GM12891 (cell line): ENCODE measurements around the gene MED12L.

Source experiments
- DNase-seq: peaks from one replicate; pipeline ENCODE4 v3.0.0; 2011; ENCODE audit warnings: low spot score; ENCODE audit not compliant: insufficient read length
- FAIRE-seq: peaks from 2 replicates; lab custom pipeline; 2011; peaks lifted over from hg19 to GRCh38; lab: Jason Lieb, UNC
- PAX5 ChIP-seq: IDR thresholded peaks from 2 replicates; pipeline ENCODE4 v1.6.1; 2011; ENCODE audit warnings: low read length, moderate library complexity, mild to moderate bottlenecking; ENCODE audit not compliant: insufficient read depth, severe bottlenecking
- POLR2A ChIP-seq: IDR thresholded peaks from 2 replicates; pipeline ENCODE4 v1.6.1; 2011; ENCODE audit warnings: low read depth, low read length, control low read depth
- POLR2AphosphoS5 ChIP-seq: IDR thresholded peaks from 2 replicates; pipeline ENCODE4 v1.6.1; 2011; ENCODE audit warnings: low read depth, low read length, control low read depth
- POU2F2 ChIP-seq: IDR thresholded peaks from 2 replicates; pipeline ENCODE4 v1.6.1; 2011; ENCODE audit warnings: low read depth, mild to moderate bottlenecking, control low read depth, low read length, moderate library complexity
- SPI1 ChIP-seq: IDR thresholded peaks from 2 replicates; pipeline ENCODE4 v1.6.1; 2011; ENCODE audit warnings: low read depth, low read length, control low read depth
- TAF1 ChIP-seq: IDR thresholded peaks from 2 replicates; pipeline ENCODE4 v1.6.1; 2011; ENCODE audit warnings: low read depth, low read length, control low read depth

The MED12L gene

DNA sequence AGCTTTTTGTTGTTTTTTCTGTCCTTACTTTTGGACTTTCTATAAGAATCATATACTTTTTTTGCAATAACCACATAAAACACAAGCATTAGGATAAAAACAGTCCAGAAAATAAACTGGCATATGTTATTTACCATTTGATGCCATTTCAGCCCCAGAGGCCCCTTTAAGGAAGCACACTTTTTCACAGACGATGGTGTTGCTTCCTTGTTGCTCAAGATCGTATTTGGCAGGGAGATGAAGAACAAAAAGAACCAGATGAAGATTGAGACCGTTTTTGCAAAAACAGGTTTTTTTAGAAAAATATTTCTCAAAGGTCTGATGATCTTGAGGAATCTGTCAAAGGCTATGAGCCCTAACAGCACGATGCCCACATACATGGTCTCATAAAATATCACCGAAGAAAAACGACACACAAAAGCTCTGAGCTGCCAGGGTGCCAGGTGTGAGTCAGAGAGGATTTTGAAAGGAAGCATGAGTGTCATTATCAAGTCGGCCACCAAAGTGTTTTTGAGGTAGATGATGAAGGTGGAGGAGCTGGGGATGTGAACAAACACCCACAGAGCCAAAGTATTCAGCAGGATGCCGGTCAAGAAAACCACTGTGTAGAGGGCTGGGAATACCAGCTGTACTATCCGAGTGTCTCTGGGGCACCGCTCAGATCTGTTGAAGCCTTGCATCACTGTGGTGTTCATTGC, 243.0 kb downstream of the MED12L start:
- no peak for DNase-seq
- no peak for FAIRE-seq
- no peak for TF ChIP-seq POLR2A

DNA sequence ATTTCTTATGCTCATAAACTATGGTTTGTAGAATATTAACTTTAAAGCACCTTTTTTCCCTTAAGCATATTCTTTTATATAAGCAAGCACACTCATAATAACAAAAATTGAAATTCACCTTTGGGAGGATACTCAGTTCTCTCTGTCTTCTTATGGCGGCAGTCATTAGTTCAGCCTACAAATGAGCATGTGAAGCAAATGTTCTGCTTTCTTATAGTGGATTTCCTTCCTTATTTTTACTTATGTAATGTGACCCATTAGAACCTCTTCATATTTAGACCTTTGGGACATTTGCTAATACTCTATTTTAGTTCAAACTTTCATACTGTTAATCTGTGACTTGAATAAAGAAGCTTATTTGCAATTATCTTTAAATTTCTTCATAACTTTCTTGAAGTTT, 243.9 kb downstream of the MED12L start, which contains the start of gene P2RY13:
P2RY13 (minus strand) TSS at position 187 of the 400 bp plus-strand sequence; CDS start at position 166, 21 bp downstream.
- no peak for TF ChIP-seq POLR2AphosphoS5
- TF ChIP-seq SPI1 = no peak
- no peak for FAIRE-seq
- DNase-seq = no peak

DNA sequence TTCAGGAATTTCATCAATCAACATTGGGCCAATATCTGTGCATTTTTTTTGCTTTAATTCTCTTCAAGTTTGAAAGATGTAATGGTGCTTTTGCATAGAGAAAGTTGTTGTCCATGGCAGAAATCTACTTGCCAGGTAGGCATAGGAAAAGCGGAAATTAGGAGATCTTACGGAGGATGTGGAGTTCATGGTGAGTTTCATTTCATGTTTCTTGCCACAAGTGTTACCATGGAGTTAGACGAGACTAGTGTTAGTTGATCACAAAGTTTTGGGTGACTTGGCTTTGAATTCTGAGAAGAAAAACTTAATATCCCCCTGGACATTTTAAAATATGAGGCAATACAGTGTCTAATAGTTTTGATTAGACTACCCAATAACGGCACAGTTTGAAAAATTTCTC, 244.9 kb downstream of the MED12L start:
- DNase-seq (no peak), FAIRE-seq (no peak)
- TF ChIP-seq POU2F2 (no peak), PAX5 (no peak), TAF1 (no peak), SPI1 (no peak), POLR2A (no peak), POLR2AphosphoS5 (no peak)

DNA sequence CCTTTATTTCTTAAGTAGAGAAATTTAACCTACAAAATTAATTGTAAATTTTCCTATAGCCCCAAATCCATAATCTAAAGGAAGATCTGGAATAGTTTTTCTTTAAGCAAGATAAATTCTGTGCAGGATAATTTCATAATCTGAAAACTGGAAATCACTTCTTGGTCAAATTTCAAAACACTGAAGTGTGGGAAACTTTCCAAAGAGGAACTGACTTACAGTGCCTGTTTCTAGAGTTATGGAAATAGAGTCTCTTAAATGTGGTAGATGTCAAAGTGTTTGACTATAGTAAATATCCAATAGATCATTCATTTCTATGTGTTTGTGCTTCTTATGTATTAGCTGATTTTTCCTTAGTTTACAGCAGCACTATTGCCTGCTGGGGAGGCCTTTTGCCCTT, 245.4 kb downstream of the MED12L start:
- DNase-seq = no peak
- FAIRE-seq = no peak
- no peak for TF ChIP-seq TAF1
- TF ChIP-seq POLR2AphosphoS5 = no peak
- no peak for TF ChIP-seq PAX5

DNA sequence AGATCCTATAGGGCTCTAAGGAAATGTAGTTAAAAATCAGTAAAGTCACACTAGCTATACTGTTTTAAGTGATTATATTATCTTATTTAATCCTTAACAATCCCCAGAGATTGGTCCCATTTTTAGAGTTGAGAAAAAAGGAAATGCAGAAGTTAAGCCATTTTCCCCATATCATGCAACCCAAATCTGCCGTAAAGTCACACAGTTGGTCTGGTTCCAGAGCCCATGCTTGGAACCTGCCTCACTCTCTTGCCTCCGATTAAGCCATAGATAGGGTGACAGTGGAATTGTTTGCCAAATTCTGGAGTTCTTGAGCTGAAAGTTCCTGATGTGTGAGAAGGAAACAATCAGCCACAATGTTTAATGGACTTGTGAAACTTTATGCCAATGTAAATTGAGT, 246.2 kb downstream of the MED12L start:
- peak; percentile 28 for FAIRE-seq
- TF ChIP-seq SPI1 = no peak
- TF ChIP-seq POLR2A = no peak
- no peak for TF ChIP-seq PAX5
- TF ChIP-seq POLR2AphosphoS5 = no peak
- TF ChIP-seq POU2F2 = no peak

GRCh38 chr3:151345859-151346258, 260.4 kb downstream of the MED12L start:
- FAIRE-seq (no peak), DNase-seq (no peak)
- no peak for TF ChIP-seq PAX5

More for the DNA sequence above, 246.2 kb downstream of the MED12L start:
- no peak for DNase-seq

DNA sequence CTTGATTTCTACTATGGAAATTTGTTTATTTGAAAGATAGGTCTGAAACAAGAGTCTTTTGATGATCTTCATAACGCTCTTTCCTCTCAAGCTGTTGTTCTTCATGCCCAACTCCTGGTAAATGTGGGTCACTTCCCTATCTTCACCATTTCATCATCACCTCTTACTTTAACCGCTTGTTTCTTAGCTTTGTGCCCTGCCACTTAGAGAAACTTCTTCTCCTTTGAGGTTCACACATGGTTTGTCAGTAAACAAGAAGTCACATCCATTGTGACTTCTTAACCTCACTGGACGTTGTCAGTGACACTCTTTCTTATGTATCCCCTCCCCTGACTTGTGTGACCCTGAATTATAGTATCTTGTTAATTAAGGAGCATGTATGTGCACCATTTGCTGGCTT, 260.8 kb downstream of the MED12L start:
- no peak for TF ChIP-seq POU2F2
- no peak for FAIRE-seq
- no peak for DNase-seq

DNA sequence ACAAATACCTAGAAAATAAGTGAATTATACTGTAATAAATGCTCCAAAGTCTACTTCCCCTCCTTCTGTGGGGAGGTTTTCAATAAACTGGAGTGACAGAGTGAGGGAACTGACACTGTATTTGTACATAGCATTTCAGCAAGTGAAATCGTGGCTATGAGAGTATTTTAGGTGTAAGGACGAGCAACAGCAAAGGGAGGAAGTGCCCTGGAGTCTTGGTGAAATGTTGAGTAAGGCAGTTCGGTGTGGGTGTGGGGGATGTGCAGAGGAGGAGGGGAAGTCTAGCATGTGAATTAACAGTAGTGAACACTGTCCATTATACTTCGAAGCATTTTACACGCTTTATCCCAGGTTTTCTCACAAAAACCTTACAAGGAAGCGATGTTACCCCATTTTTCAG, 262.0 kb downstream of the MED12L start:
- no peak for FAIRE-seq
- TF ChIP-seq POU2F2 (no peak), SPI1 (0 out of 2 replicates have a peak, but pooled peaks have one; percentile 34)
- DNase-seq = no peak

- TF ChIP-seq POLR2AphosphoS5 (no peak), PAX5 (no peak), POLR2A (no peak), SPI1 (no peak), POU2F2 (no peak), TAF1 (no peak)
- FAIRE-seq (no peak), DNase-seq (no peak)
Observed at GRCh38 chr3:151350656-151351055, 265.2 kb downstream of the MED12L start.

DNA sequence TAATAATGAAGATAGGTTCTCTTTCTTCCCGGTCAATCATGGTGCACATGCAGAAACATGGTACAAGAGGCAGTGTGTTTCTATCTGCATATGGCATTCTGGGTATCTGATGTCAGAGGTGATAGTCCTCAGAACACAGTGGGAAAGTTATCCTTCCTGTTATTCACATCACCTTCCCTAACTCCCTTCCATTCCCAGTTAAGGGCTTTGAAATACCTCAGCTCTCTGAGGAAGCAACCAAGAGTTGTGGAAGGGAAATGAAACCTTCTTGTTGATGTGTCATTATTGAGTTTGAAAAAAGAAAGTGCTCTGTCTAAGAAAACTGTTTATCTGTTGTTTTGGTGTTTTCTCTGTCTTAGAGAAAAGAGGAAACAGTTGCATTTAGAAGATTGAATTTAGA, 265.8 kb downstream of the MED12L start:
- TF ChIP-seq SPI1 (peak; percentile 92), POLR2AphosphoS5 (no peak)
- FAIRE-seq (peak; percentile 61), DNase-seq (peak; percentile 4)

DNA sequence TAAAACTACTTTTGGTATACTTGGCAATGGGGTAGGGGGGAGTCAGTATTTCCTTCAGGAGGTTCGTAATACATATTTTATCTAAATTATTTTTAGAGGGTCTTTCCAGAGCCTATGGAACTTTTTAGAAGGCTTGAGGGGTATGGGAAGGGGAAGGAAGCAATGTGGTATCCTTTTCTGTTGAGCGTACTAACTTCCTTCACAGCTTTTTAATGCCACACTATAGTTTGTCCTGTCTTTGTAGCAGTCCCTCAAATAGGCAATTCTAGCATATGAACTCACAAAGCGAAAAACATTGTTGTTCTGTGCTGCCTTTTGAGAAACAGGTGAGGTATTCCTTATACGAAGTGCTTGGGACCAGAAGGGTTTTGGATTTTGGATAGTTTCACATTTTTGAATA, 266.2 kb downstream of the MED12L start:
- no peak for DNase-seq
- FAIRE-seq = peak; percentile 81
- TF ChIP-seq POU2F2 (no peak), PAX5 (no peak), POLR2AphosphoS5 (no peak), SPI1 (no peak), POLR2A (no peak), TAF1 (no peak)

GRCh38 chr3:151356794-151357462, 271.5 kb downstream of the MED12L start:
- DNase-seq (no peak), FAIRE-seq (no peak)
- TF ChIP-seq POLR2A (no peak), SPI1 (peak; percentile 40; the same call in 1 of the 2 replicates), TAF1 (no peak)
